Duodenal mucosa (tissue), 2 donors: Measurements from ENCODE around the gene ATG9B.
"Not testable (repeated sequence)": the region's sequence is repeated elsewhere in the genome, so short reads cannot be mapped to it uniquely, and the experiment has no call there.

Source experiments
- H3K27ac ChIP-seq: one replicate; pipeline ENCODE4 v1.7.0; 2013; ENCODE audit warnings: low read depth, low read length
- H3K27me3 ChIP-seq, 2 donors: one replicate each; pipeline ENCODE4 v1.7.0; 2013; ENCODE audit warnings: low read length in 2 of 2, control low read depth in 1 of 2; ENCODE audit not compliant: insufficient read depth in 2 of 2, control insufficient read depth in 1 of 2
- H3K36me3 ChIP-seq, 2 donors: one replicate each; pipeline ENCODE4 v1.7.0; 2013; ENCODE audit warnings: low read length in 2 of 2, control low read depth in 1 of 2; ENCODE audit not compliant: insufficient read depth in 2 of 2, control insufficient read depth in 1 of 2
- H3K4me1 ChIP-seq, 2 donors: one replicate each; pipeline ENCODE4 v1.7.0; 2013; ENCODE audit warnings: low read length in 2 of 2, control low read depth in 1 of 2; ENCODE audit not compliant: insufficient read depth in 2 of 2, control insufficient read depth in 1 of 2
- H3K4me3 ChIP-seq, 2 donors: one replicate each; pipeline ENCODE4 v1.7.0; 2013; ENCODE audit warnings: low read length in 2 of 2, low read depth in 1 of 2
- H3K9ac ChIP-seq, 2 donors: one replicate each; pipeline ENCODE4 v1.7.0; 2013; ENCODE audit warnings: low read length in 2 of 2, low read depth in 1 of 2
- H3K9me3 ChIP-seq, 2 donors: one replicate each; pipeline ENCODE4 v1.7.0; 2013; ENCODE audit warnings: low read length in 2 of 2, control low read depth in 1 of 2; ENCODE audit not compliant: control insufficient read depth in 1 of 2

ATG9B gene

DNA sequence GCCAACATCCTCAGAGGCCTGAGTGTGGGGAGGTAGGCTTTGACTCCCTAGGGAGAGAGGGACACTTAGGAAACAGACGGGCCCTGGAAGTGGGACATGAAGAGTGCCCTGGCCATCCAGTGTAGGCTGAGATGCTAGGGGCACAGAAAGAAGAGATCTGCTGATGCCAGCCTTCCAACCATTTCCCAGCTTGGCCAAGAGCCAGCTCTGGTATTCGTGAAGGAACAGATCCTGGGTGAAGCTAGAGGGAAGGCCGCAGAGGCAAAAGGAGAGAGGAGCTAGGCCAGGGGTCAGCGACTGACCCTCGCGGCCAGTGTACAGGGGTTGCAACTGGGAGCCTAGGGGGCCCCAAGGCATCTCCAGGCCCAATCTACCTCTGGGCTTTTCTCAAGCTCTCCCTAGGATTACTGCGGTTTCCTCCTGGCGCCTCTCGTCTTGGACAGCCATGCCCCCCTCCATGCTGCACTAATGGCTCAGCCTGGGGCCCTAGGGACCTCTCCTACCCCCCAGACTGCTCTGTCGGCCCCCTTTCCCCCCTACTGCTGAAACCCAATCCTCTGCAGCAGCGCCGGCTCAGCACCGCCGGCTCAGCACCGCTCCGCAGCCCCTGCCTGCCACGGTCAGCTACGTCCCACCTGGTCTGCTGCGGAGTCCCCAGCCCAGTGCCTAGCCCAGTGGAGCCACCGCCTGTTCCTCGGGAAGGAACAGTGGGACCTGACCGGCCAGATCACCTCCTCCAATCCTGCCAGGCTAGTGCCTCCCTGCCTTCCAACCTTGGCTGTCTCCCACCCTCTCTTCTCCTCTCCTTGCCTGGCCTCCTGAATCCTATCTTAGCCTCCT is 23.9 kb upstream of the ATG9B start, which contains the start of gene ASIC3:
TSS of gene ASIC3 (plus strand) at position 556 of the 840 bp plus-strand sequence. CDS start 355 bp downstream, outside the sequence.
- Histone ChIP-seq H3K4me3 (no peak within 1 kb of the TSS), H3K9ac (no peak within 1 kb of the TSS), H3K27ac (no peak within 1 kb of the TSS), H3K4me1 (no peaks in the 10 kb centered on the region), H3K27me3 (no peaks in the 10 kb centered on the region), H3K36me3 (peaks cover 0 to 11% of the 10 kb centered on the region in 2 donors), H3K9me3 (no peaks in the 10 kb centered on the region)

DNA sequence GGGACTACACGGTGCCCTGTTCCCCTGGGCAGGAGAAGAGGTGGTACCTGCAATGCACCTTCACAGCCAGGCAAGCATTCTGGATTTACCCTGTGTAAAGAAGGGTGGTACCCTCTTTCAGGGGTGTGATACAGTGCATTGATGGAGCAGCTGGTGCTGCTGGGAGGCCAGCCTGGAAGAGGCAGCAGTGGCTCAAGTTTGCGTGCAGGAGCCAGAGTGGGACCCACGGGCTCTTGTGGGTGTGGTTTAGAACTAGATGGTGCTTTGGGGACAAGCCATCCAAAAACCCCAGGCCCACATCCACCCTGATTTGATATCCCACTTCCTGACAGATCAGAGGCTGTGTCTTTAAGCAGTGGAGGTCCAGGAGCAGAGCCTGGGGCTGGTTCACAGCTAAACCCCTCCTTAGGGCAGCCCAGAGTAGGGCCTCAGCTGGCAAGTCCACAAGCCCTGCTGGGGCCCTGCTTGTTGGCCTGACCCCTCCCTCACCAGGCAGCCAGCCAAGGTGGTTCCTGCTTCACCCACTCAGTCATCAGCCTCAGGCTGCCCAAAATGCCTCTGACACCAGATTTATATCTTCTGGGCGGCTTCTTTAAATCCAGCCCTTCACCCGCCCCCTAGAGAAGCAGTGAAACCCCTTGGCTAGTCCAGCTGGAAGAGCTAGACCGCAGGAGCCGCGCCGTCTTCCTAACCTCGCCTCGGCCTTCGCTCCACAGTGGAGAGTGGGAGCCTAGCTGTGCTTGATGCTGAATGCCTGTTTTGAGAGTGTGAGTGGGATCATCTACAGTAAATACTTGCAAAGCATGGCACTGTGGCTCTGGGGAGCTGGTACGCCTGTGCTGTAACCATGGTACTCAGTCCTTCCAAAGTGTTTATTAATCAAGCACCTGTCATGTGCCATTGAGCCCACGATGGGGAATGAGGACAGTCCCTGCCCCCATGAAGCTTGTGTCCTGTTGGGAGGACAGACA is 22.6 kb upstream of the ATG9B start:
- Histone ChIP-seq H3K36me3 (peaks cover 0 to 19% of the 10 kb centered on the region in 2 donors), H3K9me3 (no peaks in the 10 kb centered on the region), H3K4me3 (no peak overlapping the region), H3K27ac (no peak overlapping the region), H3K4me1 (no peaks in the 10 kb centered on the region), H3K27me3 (no peaks in the 10 kb centered on the region), H3K9ac (no peak overlapping the region)

DNA sequence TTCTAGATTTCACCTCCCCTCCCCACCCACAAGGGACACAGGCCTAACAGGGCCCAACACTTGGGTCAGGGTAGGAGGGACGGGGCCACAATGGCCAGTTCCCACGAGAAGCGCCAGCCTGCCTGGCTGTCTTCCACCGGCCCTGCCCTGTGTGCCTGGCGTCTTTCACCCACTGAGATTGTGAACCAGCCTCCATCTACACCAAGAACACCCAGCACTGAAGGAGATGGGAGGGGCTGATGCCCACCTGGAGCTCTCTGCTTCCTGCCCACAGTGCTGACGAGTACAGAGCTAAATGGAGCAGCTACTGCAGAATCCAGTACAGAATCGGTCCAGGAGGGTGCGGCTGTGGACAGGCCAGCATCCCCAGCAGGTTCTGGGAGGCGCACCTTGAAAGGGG is 21.7 kb upstream of the ATG9B start:
- no peaks in the 10 kb centered on the region for H3K9me3 ChIP-seq
- no peaks in the 10 kb centered on the region for H3K27me3 ChIP-seq
- H3K36me3 ChIP-seq: peaks cover 0 to 20% of the 10 kb centered on the region in 2 donors
- no peak overlapping the region for H3K4me3 ChIP-seq
- no peaks in the 10 kb centered on the region for H3K4me1 ChIP-seq
- no peak overlapping the region for H3K27ac ChIP-seq
- H3K9ac ChIP-seq: no peak overlapping the region

DNA sequence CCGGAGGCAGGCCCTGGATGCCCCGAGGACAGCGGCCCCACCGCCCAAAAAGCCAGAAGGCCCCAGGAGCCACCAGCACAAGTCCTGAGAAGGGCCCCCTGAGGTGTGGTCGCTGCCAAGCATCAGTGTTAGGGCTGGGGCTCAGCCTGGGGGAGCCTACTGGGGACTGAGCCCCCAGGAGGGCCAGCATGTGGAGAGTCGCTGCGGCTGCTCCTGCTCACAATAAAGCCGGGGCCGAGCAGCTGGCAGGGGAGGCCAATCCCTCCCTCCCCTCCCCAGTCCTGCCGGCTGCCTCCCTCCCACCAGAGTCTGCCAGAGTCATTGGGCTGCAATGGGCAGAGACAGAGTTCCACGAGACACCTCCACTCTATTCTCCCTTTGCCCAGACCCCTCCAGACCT is 21.0 kb upstream of the ATG9B start:
- Histone ChIP-seq H3K9me3 (no peaks in the 10 kb centered on the region), H3K36me3 (peaks cover 0 to 20% of the 10 kb centered on the region in 2 donors), H3K27me3 (no peaks in the 10 kb centered on the region), H3K4me1 (no peaks in the 10 kb centered on the region), H3K27ac (no peak overlapping the region), H3K4me3 (no peak overlapping the region), H3K9ac (no peak overlapping the region)

DNA sequence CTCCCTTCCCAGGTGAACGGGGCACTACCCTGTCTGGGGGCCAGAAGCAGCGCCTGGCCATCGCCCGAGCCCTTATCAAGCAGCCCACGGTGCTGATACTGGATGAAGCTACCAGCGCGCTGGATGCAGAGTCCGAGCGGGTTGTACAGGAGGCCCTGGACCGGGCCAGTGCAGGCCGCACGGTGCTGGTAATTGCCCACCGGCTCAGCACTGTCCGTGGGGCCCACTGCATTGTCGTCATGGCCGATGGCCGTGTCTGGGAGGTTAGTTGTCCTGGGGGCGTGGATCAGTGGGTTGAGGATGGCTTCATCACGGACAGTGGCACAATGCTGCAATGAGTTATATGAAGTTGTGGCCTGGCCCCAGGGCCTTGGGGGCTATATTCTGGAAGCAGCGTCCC is 19.7 kb upstream of the ATG9B start:
- Histone ChIP-seq H3K9me3 (no peaks in the 10 kb centered on the region), H3K36me3 (peaks cover 0 to 20% of the 10 kb centered on the region in 2 donors), H3K27ac (no peak overlapping the region), H3K4me3 (no peak overlapping the region), H3K9ac (no peak overlapping the region), H3K4me1 (peaks cover 7 to 8% of the 10 kb centered on the region in 2 donors), H3K27me3 (no peaks in the 10 kb centered on the region)

DNA sequence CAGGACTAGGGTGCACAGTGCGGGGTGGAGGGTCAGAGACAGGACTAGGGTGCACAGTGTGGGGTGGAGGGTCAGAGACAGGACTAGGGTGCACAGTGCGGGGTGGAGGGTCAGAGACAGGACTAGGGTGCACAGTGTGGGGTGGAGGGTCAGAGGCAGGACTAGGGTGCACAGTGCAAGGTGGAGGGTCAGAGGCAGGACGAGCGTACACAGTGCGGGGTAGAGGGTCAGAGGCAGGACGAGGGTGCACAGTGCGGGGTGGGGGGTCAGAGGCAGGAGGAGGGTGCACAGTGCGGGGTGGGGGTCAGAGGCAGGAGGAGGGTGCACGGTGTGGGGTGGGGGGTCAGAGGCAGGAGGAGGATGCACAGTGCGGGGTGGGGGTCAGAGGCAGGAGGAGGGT is 19.2 kb upstream of the ATG9B start:
- Histone ChIP-seq H3K4me1 (peaks cover 9 to 12% of the 10 kb centered on the region in 2 donors), H3K36me3 (peaks cover 0 to 20% of the 10 kb centered on the region in 2 donors)
- not testable (repeated sequence) for H3K27ac ChIP-seq, H3K9ac ChIP-seq, H3K27me3 ChIP-seq, H3K4me3 ChIP-seq, H3K9me3 ChIP-seq

DNA sequence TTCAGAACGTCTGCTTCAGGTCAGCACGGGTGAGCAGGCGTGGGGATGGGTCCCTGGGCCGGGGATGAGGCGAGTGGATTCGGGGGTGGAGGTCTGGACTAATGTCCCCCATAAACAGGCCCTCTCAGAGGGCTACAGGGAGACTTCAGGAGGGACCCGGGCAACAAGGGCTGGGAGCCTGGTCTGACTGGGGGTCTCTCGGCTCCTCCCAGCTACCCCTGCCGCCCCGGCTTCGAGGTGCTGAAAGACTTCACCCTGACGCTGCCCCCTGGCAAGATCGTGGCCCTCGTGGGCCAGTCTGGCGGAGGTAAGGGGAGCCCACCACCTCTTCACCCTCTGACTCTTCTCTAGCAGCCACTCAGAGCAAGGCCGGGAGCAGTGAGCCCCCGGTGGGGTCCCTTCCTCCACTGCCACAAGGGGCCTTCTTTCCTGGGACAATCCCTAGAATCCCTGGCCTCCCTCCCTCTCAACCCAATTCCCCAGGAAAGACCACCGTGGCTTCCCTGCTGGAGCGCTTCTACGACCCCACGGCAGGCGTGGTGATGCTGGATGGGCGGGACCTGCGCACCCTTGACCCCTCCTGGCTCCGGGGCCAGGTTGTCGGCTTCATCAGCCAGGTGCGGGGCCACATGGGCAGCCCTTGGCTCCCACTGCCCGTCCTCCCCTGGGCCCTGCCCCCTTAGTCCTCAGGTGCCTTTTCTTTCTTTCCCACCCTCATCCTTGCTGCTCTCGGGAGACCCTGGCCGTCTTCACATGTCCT is 16.5 kb upstream of the ATG9B start:
- Histone ChIP-seq H3K4me1 (peaks cover 9 to 12% of the 10 kb centered on the region in 2 donors), H3K27me3 (no peaks in the 10 kb centered on the region), H3K36me3 (peaks cover 7 to 31% of the 10 kb centered on the region in 2 donors), H3K9ac (no peak overlapping the region), H3K9me3 (no peaks in the 10 kb centered on the region), H3K4me3 (no peak overlapping the region), H3K27ac (no peak overlapping the region)

DNA sequence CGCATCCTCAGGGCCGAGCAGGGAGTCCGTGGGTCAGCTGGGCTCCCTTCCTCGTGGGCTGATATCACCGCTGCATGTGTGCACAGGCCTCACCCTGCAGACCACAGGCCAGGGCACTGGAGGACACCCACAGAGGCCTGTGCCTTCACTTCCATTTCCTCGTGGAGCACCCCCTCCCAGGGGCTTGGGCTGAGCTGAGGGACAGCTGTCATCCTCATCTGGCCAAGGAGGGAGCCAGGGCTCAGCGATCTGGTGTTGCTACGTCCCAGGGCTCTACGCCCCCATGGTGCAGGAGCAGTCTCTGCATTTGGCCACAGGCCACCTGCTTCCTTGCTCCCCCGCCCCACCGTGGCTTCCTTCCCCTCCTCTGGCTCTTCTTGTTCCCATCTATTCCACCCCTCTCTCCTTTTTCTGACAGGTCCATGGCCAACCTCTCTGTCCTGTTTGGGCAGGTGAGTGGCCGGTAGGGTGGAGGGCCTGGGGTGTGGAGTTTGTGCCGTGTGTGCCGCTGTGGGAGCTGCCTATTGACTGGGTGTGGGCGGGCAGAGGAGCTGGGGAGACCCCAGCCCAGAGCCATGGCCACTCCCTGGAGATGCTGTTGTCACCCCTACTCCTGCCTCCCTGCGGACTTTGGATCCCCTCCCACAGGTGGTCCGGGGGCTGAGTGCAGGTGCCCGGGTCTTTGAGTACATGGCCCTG is 15.7 kb upstream of the ATG9B start:
- no peak overlapping the region for H3K27ac ChIP-seq
- H3K36me3 ChIP-seq: peaks cover 13 to 36% of the 10 kb centered on the region in 2 donors

More for the DNA sequence above, 15.7 kb upstream of the ATG9B start:
- no peak overlapping the region for H3K9ac ChIP-seq
- no peak overlapping the region for H3K4me3 ChIP-seq
- H3K27me3 ChIP-seq: no peaks in the 10 kb centered on the region
- peaks cover 9 to 12% of the 10 kb centered on the region in 2 donors for H3K4me1 ChIP-seq
- no peaks in the 10 kb centered on the region for H3K9me3 ChIP-seq
